Smooth muscle cell (in vitro differentiated cells): ENCODE measurements around the gene CGGBP1. TPM values are rescaled to one million over a fixed set of nuclear protein-coding genes. Genes with fewer than 3 reads are reported as not detected.
A peak's percentile ranks its signal among the peaks of the same experiment; 100 is the strongest.

Experiments
- DNase-seq: peaks from one replicate; lab custom pipeline; 2025; ENCODE audit not compliant: unreplicated experiment; lab: John Stamatoyannopoulos, UW
- H2AFZ ChIP-seq: fragments of 200-600 bp; sonication (generic); 2 replicates; pipeline ENCODE4 v1.6.0; 2016; ENCODE audit warnings: antibody characterized with exemption, low read depth, mild to moderate bottlenecking
- H3F3A ChIP-seq: fragments of 200-600 bp; sonication (generic); 2 replicates; pipeline ENCODE4 v1.6.0; 2017; ENCODE audit warnings: antibody characterized with exemption, low read depth
- H3K27ac ChIP-seq: fragments of 200-600 bp; sonication (generic); 2 replicates; pipeline ENCODE4 v1.5.1; 2016; ENCODE audit warnings: low read depth, mild to moderate bottlenecking
- H3K27me3 ChIP-seq: fragments of 200-600 bp; sonication (generic); 2 replicates; pipeline ENCODE4 v1.6.1; 2016; ENCODE audit warnings: low read depth, mild to moderate bottlenecking
- H3K36me3 ChIP-seq: fragments of 200-600 bp; sonication (generic); 2 replicates; pipeline ENCODE4 v1.5.1; 2016; ENCODE audit warnings: low read depth
- H3K4me1 ChIP-seq: fragments of 200-600 bp; sonication (generic); 2 replicates; pipeline ENCODE4 v1.5.1; 2016; ENCODE audit warnings: low read depth
- H3K4me2 ChIP-seq: fragments of 200-600 bp; sonication (generic); 2 replicates; pipeline ENCODE4 v1.6.0; 2016; ENCODE audit warnings: mild to moderate bottlenecking
- H3K4me3 ChIP-seq: fragments of 200-600 bp; sonication (generic); 2 replicates; pipeline ENCODE4 v1.5.1; 2016; ENCODE audit warnings: mild to moderate bottlenecking
- H3K79me2 ChIP-seq: fragments of 200-600 bp; sonication (generic); 2 replicates; pipeline ENCODE4 v1.6.0; 2016; ENCODE audit warnings: low read depth, mild to moderate bottlenecking
- H3K9ac ChIP-seq: fragments of 200-600 bp; sonication (generic); 2 replicates; pipeline ENCODE4 v1.6.0; 2016; ENCODE audit warnings: low read depth
- H3K9me3 ChIP-seq: fragments of 200-600 bp; sonication (generic); replicated peaks from 2 replicates; pipeline ENCODE4 v1.5.1; 2016; ENCODE audit warnings: low read depth
- H4K20me1 ChIP-seq: fragments of 200-600 bp; sonication (generic); 2 replicates; pipeline ENCODE4 v1.6.0; 2016; ENCODE audit warnings: low read depth
- CTCF ChIP-seq: fragments of 200-600 bp; sonication (generic); IDR thresholded peaks from 2 replicates; pipeline ENCODE4 v1.5.1; 2017; ENCODE audit warnings: borderline replicate concordance, mild to moderate bottlenecking, antibody characterized with exemption; ENCODE audit not compliant: insufficient read depth, poor library complexity, severe bottlenecking
- WGBS: methylation state at CpG from one replicate; pipeline ENCODE4 v1.1.7; 2016; ENCODE audit warnings: low lambda C conversion rate; 5-methylcytosine and 5-hydroxymethylcytosine counted together
- polyA plus RNA-seq: library from polyadenylated mRNA; unstranded; fragments of >200 nt; fragmentation: Nextera tagmentation; extraction: Ambion mirVana; gene quantifications from 2 replicates; pipeline ENCODE4 v1.2.1, GENCODE V29; 2016
- total RNA-seq: library from RNA; depleted of rRNA; stranded (reverse); fragments of >200 nt; gene quantifications from 2 replicates; pipeline ENCODE4 v1.2.3, GENCODE V29; 2014

Gene CGGBP1
- total and polyA plus RNA-seq, 2 experiments from 2014 or later = 38.3 to 62.3 TPM

- Histone ChIP-seq H4K20me1 (peaks cover 94% of the 10 kb centered on the region), H3K4me1 (no peaks in the 10 kb centered on the region), H3K27me3 (no peaks in the 10 kb centered on the region), H3K27ac (no peak overlapping the region), H3K9ac (no peak overlapping the region), H2AFZ (no peak overlapping the region), H3K4me2 (no peak overlapping the region), H3K9me3 (no peaks in the 10 kb centered on the region), H3K36me3 (no peaks in the 10 kb centered on the region), H3K79me2 (peaks cover 96% of the 10 kb centered on the region), H3K4me3 (no peak overlapping the region), H3F3A (no peaks in the 10 kb centered on the region)
- no peak for DNase-seq
- TF ChIP-seq CTCF = no peak
- 78% methylated on average over 2 of the region's 2 CpGs for WGBS
These were observed 16.7 kb upstream of the CGGBP1 start for GRCh38 chr3:88075497-88075896.

- Histone ChIP-seq H4K20me1 (peaks cover 94% of the 10 kb centered on the region), H3K4me3 (no peak overlapping the region), H2AFZ (no peak overlapping the region), H3K9ac (no peak overlapping the region), H3K9me3 (no peaks in the 10 kb centered on the region), H3K27me3 (no peaks in the 10 kb centered on the region), H3K4me2 (no peak overlapping the region), H3K4me1 (no peaks in the 10 kb centered on the region), H3K79me2 (peaks cover 96% of the 10 kb centered on the region), H3K27ac (no peak overlapping the region), H3F3A (no peaks in the 10 kb centered on the region), H3K36me3 (no peaks in the 10 kb centered on the region)
- no peak for TF ChIP-seq CTCF
- WGBS = 88% methylated on average over 2 of the region's 2 CpGs
- no peak for DNase-seq
These were observed 16.3 kb upstream of the CGGBP1 start for GRCh38 chr3:88075072-88075471.

- peaks cover 91% of the 10 kb centered on the region for H3K79me2 ChIP-seq
- no peak for DNase-seq
- no peaks in the 10 kb centered on the region for H3K27me3 ChIP-seq
- peak overlapping the region; percentile 97 for H3K4me2 ChIP-seq
- H3K4me3 ChIP-seq = peak overlapping the region; percentile 95
- H3K9ac ChIP-seq = no peak overlapping the region
- peak overlapping the region; percentile 9 for H3K27ac ChIP-seq
- H3K36me3 ChIP-seq = peaks cover 3% of the 10 kb centered on the region
- TF ChIP-seq CTCF = no peak
- peaks cover 44% of the 10 kb centered on the region for H3K4me1 ChIP-seq
- WGBS = 86% methylated on average over 1 of the region's 1 CpG
- peaks cover 76% of the 10 kb centered on the region for H4K20me1 ChIP-seq
- H3F3A ChIP-seq = peaks cover 3% of the 10 kb centered on the region
- H2AFZ ChIP-seq = no peak overlapping the region
- H3K9me3 ChIP-seq = no peaks in the 10 kb centered on the region
These were observed 2.9 kb upstream of the CGGBP1 start for GRCh38 chr3:88061746-88062145.
